Trophoblast cell (in vitro differentiated cells and primary cell): ENCODE measurements around the gene GGA3.
A peak's percentile ranks its signal among the peaks of the same experiment; 100 is the strongest.
"Not testable (repeated sequence)": the region's sequence is repeated elsewhere in the genome, so short reads cannot be mapped to it uniquely, and the experiment has no call there.

Experiments used
- DNase-seq, 2 donors: peaks; one replicate each; pipeline ENCODE4 v3.0.0-alpha.2; 2016
- H2AFZ ChIP-seq: 2 replicates; pipeline ENCODE4 v1.6.1; 2013; ENCODE audit warnings: low read length, moderate library complexity, mild to moderate bottlenecking; ENCODE audit not compliant: insufficient read depth, poor library complexity
- H2AK5ac ChIP-seq: 2 replicates; pipeline ENCODE4 v1.6.1; 2013; ENCODE audit warnings: mild to moderate bottlenecking, low read length
- H2BK120ac ChIP-seq: 2 replicates; pipeline ENCODE4 v1.6.1; 2013; ENCODE audit warnings: low read length, mild to moderate bottlenecking, moderate library complexity; ENCODE audit not compliant: insufficient read depth, poor library complexity
- H2BK12ac ChIP-seq: 2 replicates; pipeline ENCODE4 v1.6.1; 2013; ENCODE audit warnings: mild to moderate bottlenecking, low read length, moderate library complexity
- H2BK5ac ChIP-seq: 2 replicates; pipeline ENCODE4 v1.6.1; 2013; ENCODE audit warnings: low read length, low read depth, moderate library complexity, mild to moderate bottlenecking; ENCODE audit not compliant: poor library complexity
- H3K14ac ChIP-seq: 2 replicates; pipeline ENCODE4 v1.6.1; 2013; ENCODE audit warnings: mild to moderate bottlenecking, low read length
- H3K18ac ChIP-seq: 2 replicates; pipeline ENCODE4 v1.6.1; 2013; ENCODE audit warnings: mild to moderate bottlenecking, low read length
- H3K23ac ChIP-seq: 2 replicates; pipeline ENCODE4 v1.6.1; 2013; ENCODE audit warnings: low read length
- H3K27ac ChIP-seq: 2 replicates; pipeline ENCODE4 v1.5.1; 2013; ENCODE audit warnings: low read depth, mild to moderate bottlenecking, inconsistent platforms, low read length, moderate library complexity
- H3K27me3 ChIP-seq: 2 replicates; pipeline ENCODE4 v1.6.1; 2013; ENCODE audit warnings: inconsistent platforms, mild to moderate bottlenecking, low read length, moderate library complexity; ENCODE audit not compliant: insufficient read depth
- H3K36me3 ChIP-seq, 2 experiments: 1 replicate in 1 of 2; 2 replicates in 1 of 2; pipeline ENCODE4 v1.6.1; 2013; ENCODE audit warnings: low read length in 2 of 2, mild to moderate bottlenecking in 2 of 2, moderate library complexity in 1 of 2; ENCODE audit not compliant: insufficient read depth in 2 of 2, control insufficient read depth in 1 of 2
- H3K4ac ChIP-seq: 2 replicates; pipeline ENCODE4 v1.6.1; 2013; ENCODE audit warnings: low read depth, mild to moderate bottlenecking, low read length, moderate library complexity
- H3K4me1 ChIP-seq, 2 experiments: 1 replicate in 1 of 2; 2 replicates in 1 of 2; pipeline ENCODE4 v1.6.1; 2013; ENCODE audit warnings: low read length in 2 of 2, mild to moderate bottlenecking in 2 of 2, moderate library complexity in 1 of 2; ENCODE audit not compliant: insufficient read depth in 2 of 2, control insufficient read depth in 1 of 2
- H3K4me2 ChIP-seq: 2 replicates; pipeline ENCODE4 v1.6.1; 2013; ENCODE audit warnings: inconsistent platforms, mild to moderate bottlenecking, low read length, moderate library complexity
- H3K4me3 ChIP-seq: 2 replicates; pipeline ENCODE4 v1.5.1; 2013; ENCODE audit warnings: mild to moderate bottlenecking, low read depth, low read length, inconsistent platforms
- H3K79me1 ChIP-seq: one replicate; pipeline ENCODE4 v1.6.1; 2013; ENCODE audit warnings: low read length
- H3K79me2 ChIP-seq: 2 replicates; pipeline ENCODE4 v1.6.1; 2013; ENCODE audit warnings: low read length, mild to moderate bottlenecking; ENCODE audit not compliant: control insufficient read depth, insufficient read depth, poor library complexity
- H3K9ac ChIP-seq: 2 replicates; pipeline ENCODE4 v1.6.1; 2013; ENCODE audit warnings: mild to moderate bottlenecking, low read length
- H3K9me3 ChIP-seq: 2 replicates; pipeline ENCODE4 v1.6.1; 2013; ENCODE audit warnings: low read depth, mild to moderate bottlenecking, control low read depth, inconsistent platforms, low read length; ENCODE audit not compliant: insufficient read depth
- H4K12ac ChIP-seq: 2 replicates; pipeline ENCODE4 v1.6.1; 2013; ENCODE audit warnings: low read depth, mild to moderate bottlenecking, low read length, moderate library complexity
- H4K8ac ChIP-seq: 2 replicates; pipeline ENCODE4 v1.6.1; 2013; ENCODE audit warnings: low read depth, mild to moderate bottlenecking, low read length, moderate library complexity
- H4K91ac ChIP-seq: one replicate; pipeline ENCODE4 v1.6.1; 2013; ENCODE audit warnings: low read depth, mild to moderate bottlenecking, low read length, moderate library complexity
- WGBS: extraction: QIAGEN DNeasy Blood & Tissue Kit; methylation state at CpG from one replicate; pipeline ENCODE4 v1.1.7; 2013; ENCODE audit warnings: missing lambda C conversion rate; ENCODE audit not compliant: insufficient read length, insufficient coverage; ENCODE audit errors: extremely low coverage; 5-methylcytosine and 5-hydroxymethylcytosine counted together

The GGA3 gene

GRCh38 chr17:75292810-75293448 lies 31.5 kb upstream of the GGA3 start:
- H3K36me3 ChIP-seq, H3K23ac ChIP-seq, H3K9me3 ChIP-seq, H4K91ac ChIP-seq, H2AFZ ChIP-seq, H3K9ac ChIP-seq, H3K14ac ChIP-seq, H3K4me2 ChIP-seq, H2BK120ac ChIP-seq, H4K8ac ChIP-seq, H3K4me1 ChIP-seq, H4K12ac ChIP-seq, H3K4ac ChIP-seq, H3K4me3 ChIP-seq, H3K79me2 ChIP-seq, H2BK12ac ChIP-seq, H3K27me3 ChIP-seq, H3K18ac ChIP-seq, H3K79me1 ChIP-seq, H3K27ac ChIP-seq, H2BK5ac ChIP-seq, H2AK5ac ChIP-seq: not testable (repeated sequence)
- no CpG with 5 or more reads among the region's 16 CpGs for WGBS
- DNase-seq: peak; percentile 79 to 91

- peaks cover 2% of the 10 kb centered on the region in 2 experiments for H3K4me1 ChIP-seq
- no peak overlapping the region for H2BK120ac ChIP-seq
- H2AK5ac ChIP-seq: no peak overlapping the region
- H3K79me2 ChIP-seq: no peaks in the 10 kb centered on the region
- no peak overlapping the region for H2BK12ac ChIP-seq
- H3K9ac ChIP-seq: no peak overlapping the region
- H4K8ac ChIP-seq: peak overlapping the region; percentile 62
- peak overlapping the region; percentile 20 for H4K91ac ChIP-seq
- no peak overlapping the region for H3K23ac ChIP-seq
- peaks cover 0 to 2% of the 10 kb centered on the region in 2 experiments for H3K36me3 ChIP-seq
- H2BK5ac ChIP-seq: no peak overlapping the region
- H3K27ac ChIP-seq: no peak overlapping the region
- H3K18ac ChIP-seq: peak overlapping the region; percentile 3
- H3K9me3 ChIP-seq: no peaks in the 10 kb centered on the region
- WGBS: no CpG with 5 or more reads among the region's 26 CpGs
- H2AFZ ChIP-seq: no peak overlapping the region
- H3K14ac ChIP-seq: peak overlapping the region; percentile 45
- peak; percentile 81 to 90 for DNase-seq
- peak overlapping the region; percentile 9 for H4K12ac ChIP-seq
- H3K4ac ChIP-seq: no peak overlapping the region
- H3K27me3 ChIP-seq: no peaks in the 10 kb centered on the region
- H3K79me1 ChIP-seq: peaks cover 5% of the 10 kb centered on the region
- H3K4me3 ChIP-seq: peak overlapping the region; percentile 72
- H3K4me2 ChIP-seq: peak overlapping the region; percentile 75
Observed at GRCh38 chr17:75289832-75290337, 28.5 kb upstream of the GGA3 start.

- WGBS: no CpG with 5 or more reads among the region's 65 CpGs
Observed at GRCh38 chr17:75289115-75289831, 27.9 kb upstream of the GGA3 start, which contains the start of gene SLC25A19. Gene SLC25A19, minus strand, starts transcription at chr17:75289433. Its CDS starts 2,669 bp downstream, at chr17:75286764.

GRCh38 chr17:75288770-75289114 lies 27.3 kb upstream of the GGA3 start:
- H3K4me3 ChIP-seq: peak overlapping the region; percentile 95
- H3K14ac ChIP-seq: no peak overlapping the region

More at GRCh38 chr17:75289115-75289831, 27.9 kb upstream of the GGA3 start, which contains the start of gene SLC25A19:
- H3K4me2 ChIP-seq: peak within 1 kb of the TSS; percentile 99
- peak within 1 kb of the TSS; percentile 95 for H3K4me3 ChIP-seq
- no peaks in the 10 kb centered on the region for H3K27me3 ChIP-seq
- DNase-seq: peak; percentile 98 to 99
- peaks cover 2% of the 10 kb centered on the region in 2 experiments for H3K4me1 ChIP-seq
- no peak within 1 kb of the TSS for H3K27ac ChIP-seq
- H3K36me3 ChIP-seq: peaks cover 0 to 2% of the 10 kb centered on the region in 2 experiments
- peak within 1 kb of the TSS; percentile 3 for H3K18ac ChIP-seq
- peak within 1 kb of the TSS; percentile 67 for H3K9ac ChIP-seq
- H2BK120ac ChIP-seq: no peak within 1 kb of the TSS
- peak within 1 kb of the TSS; percentile 47 for H3K14ac ChIP-seq
- peak within 1 kb of the TSS; percentile 68 for H4K8ac ChIP-seq
- H3K4ac ChIP-seq: no peak within 1 kb of the TSS
- H2AFZ ChIP-seq: peak within 1 kb of the TSS; percentile 81
- H3K79me2 ChIP-seq: no peaks in the 10 kb centered on the region
- H3K9me3 ChIP-seq: no peaks in the 10 kb centered on the region
- peak within 1 kb of the TSS; percentile 20 for H4K91ac ChIP-seq
- H3K23ac ChIP-seq: no peak within 1 kb of the TSS
- H4K12ac ChIP-seq: peak within 1 kb of the TSS; percentile 9
- no peak within 1 kb of the TSS for H2BK12ac ChIP-seq
- H2BK5ac ChIP-seq: no peak within 1 kb of the TSS
- no peak within 1 kb of the TSS for H2AK5ac ChIP-seq
- peaks cover 5% of the 10 kb centered on the region for H3K79me1 ChIP-seq

More at GRCh38 chr17:75288770-75289114, 27.3 kb upstream of the GGA3 start:
- Histone ChIP-seq H3K4me2 (peak overlapping the region; percentile 99), H3K27me3 (no peaks in the 10 kb centered on the region), H3K79me2 (no peaks in the 10 kb centered on the region), H2BK12ac (no peak overlapping the region), H3K9me3 (no peaks in the 10 kb centered on the region), H3K27ac (no peak overlapping the region), H4K12ac (no peak overlapping the region), H3K79me1 (peaks cover 5% of the 10 kb centered on the region), H4K91ac (no peak overlapping the region), H2AFZ (peak overlapping the region; percentile 81), H2BK5ac (no peak overlapping the region), H3K9ac (peak overlapping the region; percentile 44), H2BK120ac (no peak overlapping the region), H3K18ac (no peak overlapping the region), H3K36me3 (peaks cover 0 to 2% of the 10 kb centered on the region in 2 experiments), H3K4me1 (peaks cover 2% of the 10 kb centered on the region in 2 experiments), H2AK5ac (no peak overlapping the region), H4K8ac (peak overlapping the region; percentile 68), H3K23ac (no peak overlapping the region), H3K4ac (no peak overlapping the region)
- no CpG with 5 or more reads among the region's 14 CpGs for WGBS
- peak in 1 of 2 donors; percentile 48 for DNase-seq
